Kidney tubule cell (primary cell): ENCODE data around the gene GRWD1.
"Not testable (repeated sequence)": the region's sequence is repeated elsewhere in the genome, so short reads cannot be mapped to it uniquely, and the experiment has no call there.

Experiments used
- DNase-seq: peaks from one replicate; pipeline ENCODE4 v3.0.0-alpha.2; 2018; ENCODE audit warnings: low spot score

The GRWD1 gene

DNA sequence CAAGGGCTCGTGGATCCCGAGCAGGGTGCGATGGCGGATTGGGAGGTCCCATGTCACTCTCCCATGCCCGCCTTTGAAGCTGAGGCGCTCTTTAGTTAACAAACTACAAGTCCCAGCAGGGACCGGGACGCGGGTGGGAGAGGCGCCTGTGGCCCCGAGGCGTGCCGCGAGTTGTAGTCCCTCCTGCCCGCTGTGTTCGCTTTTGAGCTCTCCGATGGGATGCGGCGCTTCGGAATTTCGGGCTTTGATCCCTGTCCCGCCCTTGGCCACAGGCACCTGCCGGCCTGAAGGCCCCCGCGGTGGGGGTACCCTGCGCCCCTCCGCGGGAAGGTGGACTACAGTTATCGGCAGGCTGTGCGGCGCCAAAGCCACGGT is 34.4 kb downstream of the GRWD1 start:
- DNase-seq, result no peak

DNA sequence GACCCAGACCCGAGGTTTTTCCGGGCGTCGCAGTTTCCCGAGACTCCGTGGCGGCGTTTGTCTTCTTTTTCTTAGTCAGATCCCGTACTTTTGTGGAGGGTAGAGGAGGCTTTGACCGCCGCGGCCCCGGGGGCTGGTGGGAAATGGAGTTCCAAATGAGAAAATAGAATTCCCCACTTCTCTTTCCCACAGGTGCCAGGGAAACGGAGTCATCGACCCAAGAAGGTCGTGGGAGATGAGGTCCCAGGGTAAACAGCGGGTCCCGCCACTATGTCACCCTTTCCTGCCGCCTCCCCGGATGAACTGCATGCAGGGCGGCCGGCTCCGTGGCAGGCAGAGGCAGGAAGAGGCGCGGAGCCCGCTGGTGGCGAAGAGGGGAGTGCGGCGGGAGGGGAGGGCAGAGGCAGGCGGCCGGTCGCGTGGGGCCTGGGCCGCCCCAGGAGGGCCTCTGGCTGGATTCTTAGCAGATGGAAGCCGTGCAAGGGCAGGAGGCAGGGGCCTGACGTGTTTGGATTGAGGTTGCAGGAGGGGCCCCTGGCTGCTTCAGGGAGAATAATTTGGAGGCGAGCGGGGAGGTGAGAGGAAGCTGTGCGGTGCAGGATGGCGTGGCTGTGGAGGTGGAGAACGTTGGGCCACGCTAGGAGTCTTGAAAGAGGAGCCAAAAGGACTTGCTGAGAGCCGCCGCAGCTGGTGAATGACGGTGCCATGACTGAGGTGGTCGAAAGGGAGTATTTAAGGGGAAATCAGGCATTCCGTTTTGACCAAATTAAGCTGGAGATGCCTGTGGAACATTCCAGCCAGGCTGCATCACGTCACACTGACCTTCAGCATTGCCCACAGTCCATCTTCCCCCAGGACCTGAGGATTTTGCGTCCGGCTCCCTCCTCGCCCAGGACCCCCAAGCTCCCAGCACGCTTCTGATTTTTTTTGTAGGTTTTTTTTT is 35.0 kb downstream of the GRWD1 start:
- no peak for DNase-seq

DNA sequence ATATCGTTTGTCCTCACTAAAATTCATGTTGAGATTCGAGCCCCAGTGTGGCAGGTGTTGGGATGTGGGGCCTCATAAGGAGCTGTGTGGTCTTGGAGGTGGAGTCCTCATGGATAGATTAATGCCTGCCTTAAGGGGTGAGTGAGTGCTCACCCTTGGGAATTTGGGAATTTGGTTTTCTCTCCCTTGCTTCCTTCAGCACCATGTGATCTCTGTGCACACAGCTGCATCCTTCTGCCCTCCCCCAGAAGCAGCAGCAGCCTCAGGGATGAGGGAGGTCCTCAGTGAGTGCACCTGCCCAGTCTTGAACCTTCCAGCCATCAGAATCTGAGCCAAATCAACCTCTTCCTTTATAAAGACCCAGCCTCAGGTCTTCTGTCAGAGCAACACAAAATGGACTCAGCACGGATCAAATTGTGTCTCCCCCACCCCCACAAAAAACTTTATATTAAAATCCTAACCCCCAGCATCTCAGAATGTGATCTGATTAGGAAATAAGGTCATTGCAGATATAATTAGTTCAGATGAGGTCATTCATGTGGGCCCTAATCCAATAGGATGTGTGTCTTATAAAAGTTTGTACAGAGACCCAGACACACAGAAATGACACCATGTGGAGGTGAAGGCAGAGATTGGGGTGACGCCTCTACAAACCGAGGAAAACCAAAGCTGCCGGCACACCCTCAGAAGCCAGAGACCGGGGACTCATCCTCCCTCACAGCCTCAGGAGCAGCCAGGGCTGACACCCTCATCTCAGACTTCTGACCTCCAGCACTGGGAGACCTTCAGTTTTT is 36.3 kb downstream of the GRWD1 start:
- DNase-seq, result no peak

DNA sequence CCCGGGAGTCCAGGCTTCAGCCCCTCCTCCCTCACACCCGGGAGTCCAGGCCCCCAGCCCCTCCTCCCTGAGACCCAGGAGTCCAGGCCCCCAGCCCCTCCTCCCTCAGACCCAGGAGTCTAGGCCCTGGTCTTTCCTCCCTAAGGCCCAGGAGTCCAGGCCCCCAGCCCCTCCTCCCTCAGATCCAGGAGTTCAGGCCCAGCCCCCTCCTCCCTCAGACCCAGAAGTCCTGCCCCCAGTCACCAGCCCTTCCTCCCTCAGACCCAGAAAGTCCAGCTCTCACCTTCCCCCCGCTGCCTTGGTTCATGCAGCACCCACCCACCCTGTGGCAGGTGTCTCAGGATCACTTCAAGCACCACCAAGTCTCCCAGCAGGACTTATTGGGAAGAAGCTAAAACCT is 37.5 kb downstream of the GRWD1 start:
- DNase-seq, result no peak

DNA sequence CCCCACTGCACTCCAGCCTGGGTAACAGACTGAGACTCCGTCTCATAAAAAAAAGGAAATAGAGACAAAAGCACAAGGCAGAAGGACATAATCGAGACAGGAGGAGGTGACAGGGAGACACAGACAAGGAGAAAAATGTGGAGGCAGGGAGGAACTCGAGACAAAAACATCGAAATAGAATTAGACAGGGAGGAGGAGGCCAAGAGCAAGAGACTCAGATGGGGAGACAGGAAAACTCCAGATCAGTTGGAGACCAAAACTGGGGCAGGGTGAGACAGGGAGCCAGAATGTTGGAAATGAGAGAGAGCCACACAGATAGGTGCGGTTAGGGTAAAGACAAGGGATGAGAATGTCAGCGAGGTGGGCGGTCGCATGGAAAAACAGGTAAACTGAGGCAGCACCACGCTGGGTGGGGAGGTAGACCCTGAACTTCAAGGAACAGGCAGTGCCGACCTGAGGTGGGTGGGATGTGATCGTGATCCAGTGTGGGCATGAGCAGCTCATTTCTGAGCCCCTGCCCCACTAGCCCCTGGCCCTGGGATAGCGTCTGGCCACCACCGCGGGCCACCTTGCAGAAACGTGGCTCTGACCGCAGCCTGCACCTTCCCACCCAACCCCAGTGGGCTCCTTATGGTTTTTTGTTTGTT is 38.6 kb downstream of the GRWD1 start:
- DNase-seq, result no peak

DNA sequence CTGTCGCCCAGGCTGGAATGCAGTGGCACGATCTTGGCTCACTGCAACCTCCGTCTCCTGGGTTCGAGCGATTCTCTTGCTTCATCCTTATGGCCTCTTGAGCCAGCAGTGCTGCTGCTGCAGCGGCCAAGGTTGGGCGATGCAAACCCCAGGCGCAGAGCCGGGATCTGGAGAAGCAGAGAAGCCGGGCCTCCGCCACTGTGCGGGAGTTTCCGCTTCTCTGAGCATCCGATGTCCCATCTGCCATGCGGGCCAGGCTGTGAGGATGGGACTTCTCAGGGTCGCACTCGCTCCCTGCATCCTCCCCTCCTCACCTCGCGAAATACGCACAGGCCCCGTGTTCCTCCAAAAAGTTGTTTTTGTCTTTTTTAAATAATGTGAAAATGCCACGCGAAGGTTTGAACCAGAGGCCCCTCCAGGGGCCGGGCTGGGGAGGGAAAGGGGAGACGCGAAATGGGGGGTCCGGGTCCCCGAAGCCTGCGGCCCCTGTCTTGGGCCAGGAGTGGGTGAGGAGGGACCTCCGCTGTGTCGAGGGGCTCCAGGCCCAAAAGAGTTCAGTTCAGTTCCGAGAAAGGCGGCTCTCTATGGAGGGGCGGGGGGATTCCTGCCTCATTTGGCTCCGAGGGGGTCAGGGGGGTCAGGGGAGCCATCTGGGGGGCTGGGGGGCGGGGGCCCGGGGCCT is 39.3 kb downstream of the GRWD1 start:
- no peak for DNase-seq

DNA sequence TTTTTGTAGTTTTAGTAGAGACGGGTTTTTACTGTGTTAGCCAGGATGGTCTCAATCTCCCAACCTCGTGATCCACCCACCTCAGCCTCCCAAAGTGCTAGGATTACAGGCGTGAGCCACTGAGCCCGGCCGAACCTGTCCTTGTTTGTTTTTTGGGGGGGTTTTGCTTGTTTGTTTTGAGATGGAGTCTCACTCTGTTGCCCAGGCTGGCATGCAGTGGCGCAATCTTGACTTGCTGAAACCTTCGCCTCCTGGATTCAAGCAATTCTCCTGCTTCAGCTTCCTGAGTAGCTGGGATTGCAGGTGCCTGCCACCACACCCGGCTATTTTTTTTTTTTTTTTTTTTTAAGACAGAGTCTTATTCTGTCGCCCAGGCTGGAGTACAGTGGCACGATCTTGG is 40.9 kb downstream of the GRWD1 start:
- DNase-seq, result not testable (repeated sequence)

DNA sequence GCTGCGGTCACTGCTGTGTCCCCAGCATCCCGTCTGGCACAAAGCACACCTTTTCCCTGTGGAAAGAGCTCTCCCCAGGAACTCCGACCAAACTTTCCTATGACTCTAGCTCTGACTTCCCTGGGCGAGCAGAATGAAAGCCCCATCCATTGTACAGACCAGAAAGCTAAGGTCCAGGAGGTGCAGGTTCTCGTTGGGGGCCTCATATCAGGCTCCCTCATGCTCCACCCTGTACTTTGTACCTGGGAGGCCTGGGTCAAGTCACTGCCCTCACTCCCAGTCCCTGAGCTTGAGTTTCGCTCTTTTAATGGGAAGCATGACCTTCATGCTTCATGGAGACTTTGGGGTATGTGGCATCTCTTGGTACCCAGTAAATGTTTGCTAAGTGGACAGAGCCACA is 41.8 kb downstream of the GRWD1 start:
- no peak for DNase-seq

DNA sequence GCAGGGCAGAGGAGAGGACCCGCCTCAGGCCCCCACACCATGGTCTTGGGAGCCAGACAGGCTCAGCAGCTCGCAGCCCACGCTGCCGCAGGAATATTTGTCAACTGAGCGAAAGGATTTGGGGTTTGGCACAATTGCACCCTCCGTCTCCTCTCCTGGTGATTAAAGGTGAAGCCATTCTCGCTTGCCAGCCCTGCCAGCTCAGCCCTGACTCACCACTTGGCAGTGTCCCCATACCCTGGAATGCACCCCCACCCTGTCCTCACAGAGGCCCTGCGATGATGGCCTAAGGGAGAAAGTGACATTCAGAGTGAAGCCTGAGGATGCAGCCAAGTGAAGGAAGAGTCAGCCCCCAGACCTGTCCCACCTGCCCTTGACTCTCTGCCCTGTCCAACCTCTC is 42.2 kb downstream of the GRWD1 start:
- peak; percentile 94 for DNase-seq

DNA sequence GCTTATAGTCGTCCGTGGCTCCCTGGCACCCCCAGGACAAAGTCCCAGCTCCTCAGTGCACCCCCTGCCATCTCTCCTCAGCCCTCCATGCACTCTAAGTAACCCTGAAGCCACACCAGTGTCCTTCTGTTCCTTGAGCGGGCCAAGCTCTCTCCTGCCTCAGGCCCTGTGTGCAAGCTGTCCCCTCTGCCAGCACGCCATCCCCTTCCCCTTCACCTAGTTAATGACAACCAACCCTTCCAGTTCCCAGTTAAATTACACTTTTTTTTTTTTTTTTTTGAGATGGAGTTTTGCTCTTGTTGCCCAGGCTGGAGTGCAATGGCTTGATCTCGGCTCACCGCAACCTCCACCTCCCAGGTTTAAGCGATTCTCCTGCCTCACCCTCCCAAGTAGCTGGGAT is 42.7 kb downstream of the GRWD1 start:
- not testable (repeated sequence) for DNase-seq

DNA sequence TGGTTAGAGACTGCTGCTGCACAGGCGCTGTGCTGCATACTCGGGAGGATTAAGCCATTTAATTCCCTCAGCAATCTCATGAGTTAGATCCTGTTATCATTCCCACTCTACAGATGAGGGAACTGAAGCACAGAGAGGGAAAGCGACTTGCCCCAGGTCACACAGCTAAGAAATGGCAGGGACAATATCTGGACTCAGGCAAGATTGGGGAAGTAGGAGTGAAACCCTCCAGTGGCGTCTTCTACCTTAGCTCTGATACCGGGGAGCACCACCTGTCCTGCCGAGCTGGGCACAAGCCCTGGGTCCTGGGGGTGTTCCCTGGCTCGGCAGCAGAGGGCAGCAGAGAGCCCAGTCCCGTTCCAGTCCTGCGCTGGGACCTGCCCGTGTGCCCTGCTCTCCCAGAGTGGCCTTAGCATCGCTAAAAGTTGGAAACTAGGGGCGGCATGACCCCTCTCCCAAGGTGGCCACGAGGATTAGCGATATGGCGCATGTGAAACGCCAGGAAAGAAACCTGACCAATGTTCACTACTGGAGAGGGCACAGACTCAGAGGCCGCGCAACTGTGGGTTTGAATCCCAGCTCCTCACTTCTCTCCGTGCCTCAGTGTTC is 43.9 kb downstream of the GRWD1 start:
- peak; percentile 78 for DNase-seq

DNA sequence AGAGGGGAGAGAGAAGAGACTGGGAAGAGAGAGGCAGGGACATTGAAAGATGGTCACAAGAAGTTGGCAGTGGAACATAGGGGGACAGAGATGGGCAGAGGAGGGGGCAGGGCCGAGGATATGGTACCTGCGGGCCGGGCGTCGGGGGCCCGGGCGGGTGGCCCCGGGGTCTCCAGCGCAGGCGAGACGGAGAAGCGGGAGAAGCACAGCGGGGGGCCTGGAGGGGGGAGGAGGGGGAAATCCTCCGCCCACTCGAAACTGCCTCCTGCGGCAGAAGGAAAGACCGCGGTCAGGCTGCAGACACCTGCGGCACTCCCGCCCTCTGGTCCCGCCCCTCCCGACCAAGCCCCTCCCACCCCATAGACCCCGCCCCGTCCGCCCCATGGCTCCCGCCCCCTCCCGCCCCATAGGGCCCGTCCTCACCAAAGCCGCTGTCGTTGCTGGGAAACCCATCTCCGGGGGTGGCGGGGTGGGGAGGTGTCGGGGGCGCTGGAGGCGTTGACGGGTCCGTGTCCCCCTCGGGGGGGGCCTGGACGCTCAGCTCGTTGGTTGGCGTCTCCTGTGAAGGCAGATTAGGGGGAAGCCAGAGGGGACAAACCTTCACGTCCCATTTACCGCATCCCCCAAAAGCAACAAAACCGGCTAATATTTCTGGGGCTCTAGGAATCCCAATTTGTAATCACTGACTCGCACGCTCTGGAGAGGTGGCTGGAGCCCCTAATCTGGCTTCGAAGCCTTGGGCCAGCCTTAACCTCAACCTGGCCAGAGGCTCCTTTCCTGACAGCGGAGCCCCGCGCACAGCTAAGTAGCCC is 45.4 kb downstream of the GRWD1 start:
- DNase-seq, result peak; percentile 74

DNA sequence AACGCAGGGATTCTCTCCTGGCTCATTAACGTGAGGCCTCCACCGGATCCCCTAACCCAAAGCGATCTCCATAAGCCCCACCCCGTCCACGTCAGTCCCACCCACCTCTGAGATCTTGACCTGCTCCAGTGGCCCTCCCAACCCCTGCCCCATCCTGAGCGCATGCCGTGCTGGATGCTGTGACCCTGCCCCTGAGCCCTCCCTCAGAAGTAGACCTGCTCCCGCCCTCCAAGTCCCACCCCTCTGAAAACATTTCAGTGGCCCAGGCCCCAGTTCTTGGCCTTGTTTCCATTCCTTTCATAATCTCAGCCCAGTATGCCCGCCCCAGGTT is 46.0 kb downstream of the GRWD1 start:
- no peak for DNase-seq

DNA sequence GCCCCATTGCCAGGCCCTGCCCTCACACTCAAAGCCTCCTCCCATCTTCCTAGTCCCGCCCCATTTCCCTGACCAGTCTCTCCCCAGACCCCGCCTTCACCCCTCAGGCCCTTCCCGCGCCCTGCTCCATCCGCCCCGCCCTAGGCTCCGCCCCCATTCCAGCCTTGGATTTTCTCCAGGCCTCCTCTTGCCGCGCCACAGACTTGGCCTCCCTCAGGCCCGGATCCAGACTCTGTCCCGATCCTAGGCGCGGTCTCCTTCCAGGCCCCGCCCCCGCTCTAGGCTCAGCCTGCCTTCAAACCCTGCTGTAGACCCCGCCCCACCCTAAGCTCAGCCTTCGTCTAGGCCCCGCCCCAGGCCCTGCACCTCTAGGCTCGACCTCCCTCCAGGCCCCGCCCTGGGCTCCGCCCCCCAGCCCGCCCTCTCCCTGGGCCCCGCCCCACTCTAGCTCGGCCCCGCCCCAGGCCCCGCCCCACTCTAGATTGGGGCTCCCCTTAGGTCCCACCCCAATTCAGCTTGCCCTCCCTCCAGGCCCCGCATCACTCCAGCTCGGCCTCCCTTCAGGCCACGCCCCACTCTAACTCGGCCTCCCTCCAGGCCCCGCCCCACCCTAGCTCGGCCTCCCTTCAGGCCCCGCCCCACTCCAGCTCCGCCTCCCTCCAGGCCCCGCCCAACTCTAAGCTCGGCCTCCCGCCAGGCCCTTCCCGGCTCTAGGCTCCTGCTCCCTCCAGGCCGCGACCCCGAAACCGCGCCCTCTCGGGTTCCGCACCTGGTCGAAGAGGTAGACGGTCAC is 47.3 kb downstream of the GRWD1 start:
- DNase-seq, result peak; percentile 96

DNA sequence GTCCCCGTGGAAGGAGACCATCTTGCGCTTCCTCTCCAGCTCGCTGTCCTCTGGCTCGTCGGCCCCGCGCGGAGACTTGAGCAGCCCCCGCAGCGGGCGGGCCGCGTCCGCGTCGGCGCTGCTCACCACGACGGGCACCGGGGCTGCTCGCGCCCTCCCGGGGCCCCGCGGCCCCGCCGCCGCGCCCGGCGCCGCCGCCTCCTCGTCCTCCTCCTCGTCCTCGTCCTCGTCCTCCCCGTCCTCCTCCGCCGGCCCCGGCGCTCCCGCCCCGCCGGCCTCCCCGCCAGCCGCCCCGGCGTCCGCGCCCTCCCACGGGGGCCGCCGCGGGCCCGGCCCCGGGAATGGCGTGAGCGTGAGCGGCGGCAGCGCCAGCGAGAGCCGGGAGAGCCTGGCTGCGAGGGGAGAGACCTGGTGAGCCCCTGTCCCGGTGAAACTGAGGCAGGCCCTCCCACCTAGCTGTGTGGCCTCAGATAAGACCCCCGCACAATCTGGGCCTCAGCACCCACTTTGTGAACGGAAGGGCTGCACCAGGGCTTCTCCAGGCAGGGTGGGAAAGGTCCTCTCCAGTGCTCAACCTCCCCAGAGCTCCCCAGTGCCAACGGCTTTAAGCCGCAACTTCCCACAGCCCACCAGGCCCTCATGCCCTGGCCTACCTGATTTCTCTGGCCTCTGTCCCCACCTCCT is 48.1 kb downstream of the GRWD1 start:
- no peak for DNase-seq

DNA sequence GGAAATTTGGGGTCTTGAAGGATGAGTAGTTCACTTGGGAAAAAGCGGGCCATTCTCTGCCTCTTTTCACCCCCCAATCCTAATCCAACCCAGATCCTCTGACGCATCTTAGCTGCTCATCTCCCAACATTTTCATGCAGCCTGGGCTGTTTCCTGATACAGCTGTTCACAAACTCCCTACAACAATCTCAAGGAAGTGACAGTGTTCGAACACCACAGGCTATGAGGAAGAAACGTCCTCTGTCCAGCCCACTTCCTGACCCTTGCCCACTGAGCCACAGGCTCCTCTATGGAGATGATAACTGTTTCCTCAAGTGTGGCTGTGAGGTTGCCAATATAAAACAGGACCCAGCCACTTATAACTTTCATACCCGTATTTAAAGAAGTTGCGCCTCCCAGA is 49.6 kb downstream of the GRWD1 start:
- DNase-seq, result peak; percentile 39

DNA sequence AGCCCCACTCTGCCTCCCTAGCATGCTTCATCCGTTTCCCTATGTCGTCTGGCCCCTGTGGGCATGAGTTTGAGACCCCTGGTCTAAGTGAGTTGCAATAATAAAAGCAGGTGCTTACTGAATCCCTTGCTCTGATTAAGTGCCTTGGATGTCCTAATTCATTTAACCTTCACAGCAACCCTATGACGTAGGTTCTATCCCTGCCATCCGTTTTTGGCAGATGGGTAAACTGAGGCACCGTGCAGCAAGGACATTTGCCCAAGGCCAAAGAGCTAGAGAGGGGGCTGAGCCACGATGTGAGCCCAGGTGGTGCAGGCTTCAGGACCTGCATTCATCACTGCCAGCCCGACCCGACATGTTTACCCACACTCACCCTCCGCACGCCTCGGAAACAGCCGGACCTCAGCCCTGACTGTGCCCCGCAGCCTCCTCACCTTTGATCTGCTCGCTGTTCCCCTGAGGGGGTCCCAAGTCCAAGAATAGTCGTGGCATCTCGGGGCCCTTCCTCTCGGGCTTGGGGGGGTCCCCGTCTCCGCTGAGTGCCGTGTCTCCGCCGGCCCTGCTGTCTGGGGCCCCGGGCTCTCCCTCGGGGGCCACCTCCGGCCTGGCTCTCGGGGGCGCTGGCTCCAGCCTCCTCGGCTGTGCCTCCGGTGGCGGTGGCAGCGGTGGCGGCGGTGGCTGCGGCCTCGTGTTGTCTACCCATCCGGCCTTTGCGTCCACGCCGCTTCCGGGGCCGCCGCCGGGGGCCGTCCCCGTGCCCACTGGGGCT is 51.4 kb downstream of the GRWD1 start:
- DNase-seq, result no peak

DNA sequence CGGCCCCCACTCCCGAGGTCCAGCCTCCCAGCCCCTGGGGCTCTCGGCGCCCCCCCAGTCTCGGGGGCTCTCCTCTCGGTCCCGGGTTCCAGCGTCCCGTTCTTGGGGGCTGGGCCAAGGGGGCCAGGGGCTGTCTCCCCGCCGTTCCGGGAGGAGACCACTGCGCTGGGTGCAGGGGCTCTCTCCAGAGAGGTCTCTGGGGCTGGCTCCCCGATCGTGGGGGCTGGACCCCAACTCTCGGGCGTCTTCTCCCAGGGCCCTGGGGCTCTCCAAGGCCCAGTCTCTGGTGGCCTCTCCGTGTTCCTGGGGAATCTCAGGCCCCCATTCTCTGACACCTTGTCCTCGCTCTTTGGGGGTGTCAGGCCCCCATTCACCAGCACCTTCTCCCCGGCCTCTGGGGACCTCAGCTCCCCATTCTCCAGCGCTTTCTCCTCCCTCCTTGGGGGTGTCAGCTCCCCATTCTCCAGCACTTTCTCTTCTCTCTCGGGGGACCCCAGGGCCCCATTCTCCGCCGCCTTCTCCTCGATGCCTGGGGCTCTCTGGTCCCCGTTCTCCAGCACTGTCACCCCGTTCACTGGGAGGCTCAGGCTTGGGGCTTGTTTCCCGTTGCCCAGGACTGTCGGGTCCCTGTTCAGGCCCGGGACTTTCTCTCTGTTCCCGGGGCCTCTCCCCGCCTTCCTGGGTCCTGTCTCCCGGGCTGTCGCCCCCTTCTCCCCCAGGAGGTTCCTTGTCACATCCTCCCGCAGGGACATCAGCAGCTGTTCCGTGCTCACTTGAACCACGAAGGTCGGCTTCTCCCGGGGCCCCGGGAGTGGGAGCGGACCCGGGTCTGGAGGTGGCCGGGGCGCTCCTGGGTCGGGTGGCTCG is 52.2 kb downstream of the GRWD1 start:
- no peak for DNase-seq
